ENCODE measurements around the gene NRXN3. TPM values are rescaled to one million over a fixed set of nuclear protein-coding genes. Genes with fewer than 3 reads are reported as not detected.

Gene NRXN3
- total and polyA plus RNA-seq, 2 of the 4 experiments (the other 2 are of a cell fraction): 4.8 to 25.1 TPM

- Histone ChIP-seq H3K27ac (ENCODE audit: insufficient read depth, low read length) (no peak overlapping the region), H3K18ac (ENCODE audit: low read depth, low read length) (no peak overlapping the region), H3K23ac (ENCODE audit: low read depth, low read length) (no peak overlapping the region), H4K5ac (ENCODE audit: low read depth, low read length) (no peak overlapping the region), H3K4ac (ENCODE audit: low read depth, low read length) (no peak overlapping the region), H3K4me1 (ENCODE audit: control insufficient read depth, insufficient read depth, low read length) (no peaks in the 10 kb centered on the region), H2BK5ac (ENCODE audit: low read depth, low read length, poor library complexity, severe bottlenecking) (no peak overlapping the region), H3K9me1 (ENCODE audit: insufficient read depth, low read length) (no peaks in the 10 kb centered on the region), H3K79me1 (ENCODE audit: low read depth in 1 of 2, low read length in 2 of 2) (no peaks in the 10 kb centered on the region), H4K91ac (ENCODE audit: insufficient read depth, low read depth, low read length) (no peak overlapping the region), H3K14ac (replicated peaks; ENCODE audit: low read depth, low read length) (no peak overlapping the region), H3K36me3 (ENCODE audit: control insufficient read depth, insufficient read depth, low read length) (no peaks in the 10 kb centered on the region), H3K4me3 (ENCODE audit: insufficient read depth, low read depth, low read length) (no peak overlapping the region), H2BK120ac (ENCODE audit: low read depth, low read length) (no peak overlapping the region), H2AFZ (replicated peaks; ENCODE audit: low read length, poor library complexity) (no peak overlapping the region), H3K9me3 (ENCODE audit: control insufficient read depth, insufficient read depth, low read length) (peaks cover 32% of the 10 kb centered on the region), H2AK9ac (replicated peaks; ENCODE audit: low read depth, low read length, poor library complexity) (no peak overlapping the region), H3K4me2 (ENCODE audit: low read depth, low read length) (no peak overlapping the region), H2BK20ac (ENCODE audit: low read depth, low read length) (no peak overlapping the region), H2BK15ac (ENCODE audit: low read depth, low read length) (no peak overlapping the region), H3K56ac (ENCODE audit: extremely low read depth, insufficient read depth, low read length) (no peak overlapping the region), H3K27me3 (ENCODE audit: control insufficient read depth, insufficient read depth, low read length) (no peaks in the 10 kb centered on the region), H2AK5ac (ENCODE audit: low read depth, low read length) (no peak overlapping the region), H4K20me1 (ENCODE audit: insufficient read depth, low read length) (no peaks in the 10 kb centered on the region), H3K9ac (ENCODE audit: low read depth, low read length) (no peak overlapping the region), H4K8ac (ENCODE audit: low read depth in 2 of 2, low read length in 2 of 2) (no peak overlapping the region)
- ChIA-PET POLR2A (ENCODE audit: unreplicated experiment) (no interaction called here), CTCF (no interaction called here)
- no TSS peak for BruUV-seq (replicated peaks)
- ATAC-seq (ENCODE audit: low read depth) (no peak), DNase-seq (no peak)
- no CpG with 5 or more reads among the region's 3 CpGs for WGBS, 2 experiments (ENCODE audit: extremely low coverage in 2 of 2, insufficient read length in 1 of 2)
- dilution Hi-C loops (cut with HindIII; ENCODE audit: low sequenced_read_pairs, unreplicated experiment) (no loop called here), in situ Hi-C loops (cut with MboI; ENCODE audit: low sequenced_read_pairs) (no loop called here), intact Hi-C loops (cut with micrococcal nuclease) (no loop called here)
- TF ChIP-seq RCOR1 (IDR thresholded peaks at IDR 0.05; ENCODE audit: insufficient replicate concordance, low read length) (no peak), SMC3 (IDR thresholded peaks at IDR 0.05; ENCODE audit: low read depth, low read length) (no peak), CTCF (conservative IDR thresholded peaks at IDR 0.05; ENCODE audit: low read depth, low read length) (no peak), FOS (IDR thresholded peaks at IDR 0.05; ENCODE audit: low read depth, low read length) (no peak), RAD21 (IDR thresholded peaks at IDR 0.05; ENCODE audit: low read length) (no peak)
These were observed 170.1 kb downstream of the NRXN3 start for GRCh38 chr14:78340250-78340649.

Data from IMR-90 (cell line).